ENCODE results near the gene ESF1. TPM values are rescaled to one million over a fixed set of nuclear protein-coding genes. Genes with fewer than 3 reads are reported as not detected.
"Not testable (repeated sequence)": the region's sequence is repeated elsewhere in the genome, so short reads cannot be mapped to it uniquely, and the experiment has no call there.

ESF1 gene
- total RNA-seq, 8 experiments from 2014 or later = 13.9 to 29.6 (median 21.8) TPM

GRCh38 chr20:13784271-13784892 is 337 bp downstream of the ESF1 start:
- in situ Hi-C loops (cut with MboI; ENCODE audit: low pct_unique_long_range_greater_than_20kb in 2 of 9, low sequenced_read_pairs in 9 of 9, unreplicated experiment in 9 of 9) = loop anchor here in 2 of 9 experiments (25.0 kb wide), 2 partner anchors 672 to 847 kb away; no protein-coding TSS in a partner anchor
- peaks cover 13 to 20% of the 10 kb centered on the region in 2 donors for H3K4me1 ChIP-seq (replicated peaks in 1 of 2)
- peak; percentile 4 to 54 (median 44) for ATAC-seq (replicated peaks in 6 of 8)
- H3K27ac ChIP-seq = peak overlapping the region; percentile 16 to 56
- peak overlapping the region; percentile 54 to 94 (median 66) for H3K4me3 ChIP-seq
- 0 to 7% (median 1%) methylated on average over 3 to 18 of the region's 26 CpGs; no CpG with 5 or more reads in 1 of the 10 experiments for WGBS, 10 experiments

GRCh38 chr20:13783528-13783927 is 1.2 kb downstream of the ESF1 start:
- no peak for ATAC-seq (replicated peaks in 6 of 8)
- peak overlapping the region in 4 of 5 donors; percentile 54 to 94 (median 68) for H3K4me3 ChIP-seq

GRCh38 chr20:13778827-13779226 is 5.9 kb downstream of the ESF1 start:
- Histone ChIP-seq H3K4me3 (no peak overlapping the region), H3K27ac (no peak overlapping the region), H3K4me1 (replicated peaks in 1 of 2) (peaks cover 4 to 5% of the 10 kb centered on the region in 2 donors)
- in situ Hi-C loops (cut with MboI; ENCODE audit: low pct_unique_long_range_greater_than_20kb in 2 of 9, low sequenced_read_pairs in 9 of 9, unreplicated experiment in 9 of 9) = loop anchor here in 2 of 9 experiments (25.0 kb wide), 2 partner anchors 667 to 842 kb away; no protein-coding TSS in a partner anchor
- no peak for ATAC-seq (replicated peaks in 6 of 8)
- 80 to 100% (median 94%) methylated on average over 1 to 3 of the region's 3 CpGs; no CpG with 5 or more reads in 3 of the 10 experiments for WGBS, 10 experiments

More at GRCh38 chr20:13783528-13783927, 1.2 kb downstream of the ESF1 start:
- in situ Hi-C loops (cut with MboI; ENCODE audit: low pct_unique_long_range_greater_than_20kb in 2 of 9, low sequenced_read_pairs in 9 of 9, unreplicated experiment in 9 of 9) = loop anchor here in 2 of 9 experiments (25.0 kb wide), 2 partner anchors 671 to 846 kb away; no protein-coding TSS in a partner anchor
- 86 to 100% (median 92%) methylated on average over 1 to 13 of the region's 13 CpGs; no CpG with 5 or more reads in 1 of the 10 experiments for WGBS, 10 experiments
- Histone ChIP-seq H3K27ac (no peak overlapping the region), H3K4me1 (replicated peaks in 1 of 2) (peaks cover 13 to 20% of the 10 kb centered on the region in 2 donors)

- ATAC-seq (replicated peaks in 6 of 8) = peak in 3 of 8 experiments; percentile 71 to 95 (median 81)
- in situ Hi-C loops (cut with MboI; ENCODE audit: low pct_unique_long_range_greater_than_20kb in 2 of 9, low sequenced_read_pairs in 9 of 9, unreplicated experiment in 9 of 9) = loop anchor here in 2 of 9 experiments (25.0 kb wide), 2 partner anchors 665 to 840 kb away; no protein-coding TSS in a partner anchor
- 31 to 100% (median 81%) methylated on average over 1 to 4 of the region's 4 CpGs for WGBS, 10 experiments
Observed at GRCh38 chr20:13777171-13777601, 7.5 kb downstream of the ESF1 start.

GRCh38 chr20:13775867-13776266 is 8.9 kb downstream of the ESF1 start:
- 31 to 97% (median 85%) methylated on average over 4 of the region's 4 CpGs; no CpG with 5 or more reads in 1 of the 10 experiments for WGBS, 10 experiments
- in situ Hi-C loops (cut with MboI; ENCODE audit: low pct_unique_long_range_greater_than_20kb in 2 of 9, low sequenced_read_pairs in 9 of 9, unreplicated experiment in 9 of 9) = loop anchor here in 2 of 9 experiments (25.0 kb wide), 2 partner anchors 664 to 839 kb away; no protein-coding TSS in a partner anchor
- no peak for ATAC-seq (replicated peaks in 6 of 8)

More at GRCh38 chr20:13777171-13777601, 7.5 kb downstream of the ESF1 start:
- H3K27ac ChIP-seq = no peak overlapping the region
- H3K4me1 ChIP-seq (replicated peaks in 1 of 2) = no peaks in the 10 kb centered on the region
- no peak overlapping the region for H3K4me3 ChIP-seq

GRCh38 chr20:13772529-13772928 is 12.2 kb downstream of the ESF1 start:
- in situ Hi-C loops (cut with MboI; ENCODE audit: low pct_unique_long_range_greater_than_20kb in 2 of 9, low sequenced_read_pairs in 9 of 9, unreplicated experiment in 9 of 9) = loop anchor here in 1 of 9 experiments (25.0 kb wide), 1 partner anchor 835 kb away; no protein-coding TSS in a partner anchor
- no peak for ATAC-seq (replicated peaks in 6 of 8)
- 42 to 100% (median 78%) methylated on average over 3 to 4 of the region's 4 CpGs for whole genome bisulfite sequencing, 10 experiments
- Histone ChIP-seq H3K4me3 (no peak overlapping the region), H3K27ac (no peak overlapping the region), H3K4me1 (replicated peaks in 1 of 2) (no peaks in the 10 kb centered on the region)

More at GRCh38 chr20:13775867-13776266, 8.9 kb downstream of the ESF1 start:
- H3K4me3 ChIP-seq = no peak overlapping the region
- H3K4me1 ChIP-seq (replicated peaks in 1 of 2) = no peaks in the 10 kb centered on the region
- H3K27ac ChIP-seq = no peak overlapping the region

- no peak overlapping the region for H3K4me3 ChIP-seq
- no peak overlapping the region for H3K27ac ChIP-seq
- in situ Hi-C loops (cut with MboI; ENCODE audit: low pct_unique_long_range_greater_than_20kb in 2 of 9, low sequenced_read_pairs in 9 of 9, unreplicated experiment in 9 of 9) = loop anchor here in 1 of 9 experiments (25.0 kb wide), 1 partner anchor 835 kb away; no protein-coding TSS in a partner anchor
- WGBS, 10 experiments = 6 to 90% (median 65%) methylated on average over 2 to 4 of the region's 4 CpGs
- H3K4me1 ChIP-seq (replicated peaks in 1 of 2) = no peaks in the 10 kb centered on the region
- ATAC-seq (replicated peaks in 6 of 8) = peak in 1 of 8 experiments; percentile 31
Observed at GRCh38 chr20:13771853-13772453, 12.8 kb downstream of the ESF1 start.

- no peak overlapping the region for H3K4me3 ChIP-seq
- no peaks in the 10 kb centered on the region for H3K4me1 ChIP-seq (replicated peaks in 1 of 2)
- H3K27ac ChIP-seq = no peak overlapping the region
- no peak for ATAC-seq (replicated peaks in 6 of 8)
- 67 to 100% (median 97%) methylated on average over 1 to 5 of the region's 5 CpGs; no CpG with 5 or more reads in 6 of the 10 experiments for WGBS, 10 experiments
- in situ Hi-C loops (cut with MboI; ENCODE audit: low pct_unique_long_range_greater_than_20kb in 2 of 9, low sequenced_read_pairs in 9 of 9, unreplicated experiment in 9 of 9) = loop anchor here in 1 of 9 experiments (25.0 kb wide), 1 partner anchor 833 kb away; no protein-coding TSS in a partner anchor
Observed at GRCh38 chr20:13770141-13770540, 14.6 kb downstream of the ESF1 start.

GRCh38 chr20:13765868-13766416 is 18.8 kb downstream of the ESF1 start:
- Histone ChIP-seq H3K27ac (no peak overlapping the region), H3K4me1 (replicated peaks in 1 of 2) (no peaks in the 10 kb centered on the region), H3K4me3 (no peak overlapping the region)
- ATAC-seq (replicated peaks in 6 of 8) = no peak
- in situ Hi-C loops (cut with MboI; ENCODE audit: low pct_unique_long_range_greater_than_20kb in 2 of 9, low sequenced_read_pairs in 9 of 9, unreplicated experiment in 9 of 9) = loop anchor here in 1 of 9 experiments (25.0 kb wide), 1 partner anchor 829 kb away; no protein-coding TSS in a partner anchor
- WGBS, 10 experiments = 86 to 100% (median 98%) methylated on average over 1 of the region's 1 CpG

GRCh38 chr20:13765299-13765698 is 19.4 kb downstream of the ESF1 start:
- no peak for ATAC-seq (replicated peaks in 6 of 8)
- H3K4me3 ChIP-seq = no peak overlapping the region
- H3K27ac ChIP-seq = no peak overlapping the region
- in situ Hi-C loops (cut with MboI; ENCODE audit: low pct_unique_long_range_greater_than_20kb in 2 of 9, low sequenced_read_pairs in 9 of 9, unreplicated experiment in 9 of 9) = loop anchor here in 1 of 9 experiments (25.0 kb wide), 1 partner anchor 828 kb away; no protein-coding TSS in a partner anchor
- no peaks in the 10 kb centered on the region for H3K4me1 ChIP-seq (replicated peaks in 1 of 2)

- in situ Hi-C loops (cut with MboI; ENCODE audit: low pct_unique_long_range_greater_than_20kb in 2 of 9, low sequenced_read_pairs in 9 of 9, unreplicated experiment in 9 of 9) = loop anchor here in 1 of 9 experiments (25.0 kb wide), 1 partner anchor 823 kb away; no protein-coding TSS in a partner anchor
- H3K4me1 ChIP-seq (replicated peaks in 1 of 2); ATAC-seq (replicated peaks in 6 of 8); H3K4me3 ChIP-seq; H3K27ac ChIP-seq: not testable (repeated sequence)
- WGBS, 10 experiments = no CpG with 5 or more reads among the region's 33 CpGs
Observed at GRCh38 chr20:13760451-13760946, 24.2 kb downstream of the ESF1 start.

GRCh38 chr20:13758884-13759283 is 25.8 kb downstream of the ESF1 start:
- in situ Hi-C loops (cut with MboI; ENCODE audit: low pct_unique_long_range_greater_than_20kb in 2 of 9, low sequenced_read_pairs in 9 of 9, unreplicated experiment in 9 of 9) = loop anchor here in 1 of 9 experiments (25.0 kb wide), 1 partner anchor 822 kb away; no protein-coding TSS in a partner anchor
- ATAC-seq (replicated peaks in 6 of 8) = no peak
- Histone ChIP-seq H3K4me3 (no peak overlapping the region), H3K27ac (no peak overlapping the region), H3K4me1 (replicated peaks in 1 of 2) (no peaks in the 10 kb centered on the region)
- 92 to 100% (median 100%) methylated on average over 1 of the region's 1 CpG; no CpG with 5 or more reads in 2 of the 10 experiments for WGBS, 10 experiments

All from motor neuron (in vitro differentiated cells).